Stimulated activated CD4-positive, alpha-beta T cell treated with anti-CD3 and anti-CD28 coated beads, Interleukin-2, amount 100 ng/mL, for 24 hours (primary cell): ENCODE results near the gene MYLK.
"Not testable (repeated sequence)": the region's sequence is repeated elsewhere in the genome, so short reads cannot be mapped to it uniquely, and the experiment has no call there.

Experiments
- DNase-seq, 2 donors: peaks; one replicate each; pipeline ENCODE4 v3.0.0-alpha.2; 2020

The MYLK gene

DNA sequence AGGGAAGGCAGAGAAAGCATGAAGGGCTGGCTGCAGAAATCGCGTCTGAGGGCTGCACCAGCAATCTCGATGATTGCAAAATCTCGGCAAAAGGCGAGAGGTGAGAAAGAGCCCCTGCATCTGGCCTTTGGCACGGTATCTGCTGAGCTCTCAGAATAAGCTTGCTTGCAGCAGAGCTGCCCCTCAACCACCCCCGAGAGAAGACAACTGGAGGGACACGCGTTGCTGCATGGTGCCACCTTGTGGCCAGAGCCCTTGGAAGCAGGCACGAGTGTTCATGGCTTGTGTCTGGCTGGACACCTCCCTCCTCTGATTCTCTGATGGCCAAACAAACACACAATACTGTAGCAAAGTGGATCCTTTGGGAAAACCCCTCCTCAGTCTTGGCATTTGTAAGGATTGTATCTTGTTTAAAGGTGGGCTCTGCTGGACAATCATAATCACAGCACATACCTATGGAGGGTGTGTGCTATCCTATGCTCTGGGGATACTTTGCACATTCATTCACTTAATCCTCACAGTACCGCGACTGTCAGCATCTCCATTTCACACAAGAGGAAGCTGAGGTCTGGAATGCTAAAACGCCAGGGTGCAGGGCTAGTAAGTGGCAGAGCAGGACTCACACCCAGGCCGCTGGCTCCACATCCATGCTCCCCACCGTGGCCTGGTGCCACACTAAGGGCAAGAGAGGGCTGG, 164.9 kb downstream of the MYLK start:
- peak; percentile 48 to 60 for DNase-seq

DNA sequence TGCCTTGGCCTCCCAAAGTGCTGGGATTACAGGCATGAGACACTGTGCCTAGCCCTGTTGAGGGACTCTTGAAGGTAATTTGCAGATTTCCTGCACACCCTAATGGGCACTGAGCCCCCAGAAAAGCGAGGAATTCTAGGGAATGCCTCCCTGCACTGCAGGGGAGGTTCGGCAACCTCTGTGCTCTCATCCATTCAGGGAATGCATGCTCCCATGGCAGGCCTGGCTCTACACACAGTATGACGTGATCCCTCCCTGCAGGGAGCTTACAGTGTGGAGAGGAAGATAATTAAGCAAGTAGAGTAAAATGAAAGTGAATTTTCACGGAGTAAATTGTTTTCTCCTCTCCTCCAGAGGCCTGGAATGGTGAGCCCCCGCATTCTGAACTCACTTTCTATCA, 166.0 kb downstream of the MYLK start:
- DNase-seq: no peak

- DNase-seq: not testable (repeated sequence)
These were observed 166.7 kb downstream of the MYLK start for GRCh38 chr3:123717451-123717850.

GRCh38 chr3:123716411-123716810, 167.7 kb downstream of the MYLK start:
- no peak for DNase-seq

DNA sequence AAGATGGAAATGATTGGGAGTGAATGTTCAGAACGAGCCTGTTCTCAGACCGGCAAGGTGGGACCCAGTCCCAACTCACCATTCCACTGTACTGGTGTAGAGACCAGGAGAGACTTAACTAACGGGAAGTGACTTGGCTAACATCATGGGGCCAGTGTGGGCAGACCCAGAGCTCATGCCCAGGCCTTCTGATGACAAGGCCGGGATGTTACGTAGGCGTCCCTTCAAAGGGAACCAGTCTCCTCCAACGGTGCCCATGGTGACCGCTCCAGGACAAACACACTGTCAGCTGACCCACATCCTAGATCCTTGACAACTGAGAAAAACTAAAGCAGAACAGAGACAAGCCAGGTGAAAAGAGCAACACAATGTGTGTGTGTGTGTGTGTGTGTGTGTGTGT, 170.9 kb downstream of the MYLK start:
- no peak for DNase-seq

GRCh38 chr3:123712077-123712860, 171.9 kb downstream of the MYLK start:
- no peak for DNase-seq

GRCh38 chr3:123711356-123711755, 172.8 kb downstream of the MYLK start:
- no peak for DNase-seq

GRCh38 chr3:123708531-123708930, 175.6 kb downstream of the MYLK start:
- DNase-seq: no peak

- not testable (repeated sequence) for DNase-seq
These were observed 176.5 kb downstream of the MYLK start for GRCh38 chr3:123707641-123708040.

- no peak for DNase-seq
These were observed 177.3 kb downstream of the MYLK start for GRCh38 chr3:123706871-123707270.

- DNase-seq: no peak
These were observed 178.4 kb downstream of the MYLK start for GRCh38 chr3:123705488-123706285.

DNA sequence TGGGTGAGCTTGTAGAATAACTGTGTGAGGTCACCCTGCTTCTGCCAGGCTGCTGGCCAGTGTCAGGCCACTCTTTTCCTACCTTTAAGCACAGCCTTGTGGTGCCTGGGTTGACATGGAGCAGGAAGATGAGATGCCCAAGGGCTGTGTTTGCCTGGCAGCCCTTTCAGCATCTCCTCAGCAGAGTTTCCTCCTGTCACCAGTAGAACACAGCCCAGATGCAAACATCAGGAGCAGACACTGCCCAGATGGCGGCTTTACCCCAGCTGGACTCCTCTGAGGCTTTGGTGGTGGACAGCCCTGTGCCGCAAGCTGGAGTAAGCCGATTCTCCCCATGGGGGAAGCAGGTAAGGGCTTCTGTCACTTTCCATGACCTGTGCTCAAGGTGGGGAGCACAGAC, 180.5 kb downstream of the MYLK start:
- DNase-seq: not testable (repeated sequence)

DNA sequence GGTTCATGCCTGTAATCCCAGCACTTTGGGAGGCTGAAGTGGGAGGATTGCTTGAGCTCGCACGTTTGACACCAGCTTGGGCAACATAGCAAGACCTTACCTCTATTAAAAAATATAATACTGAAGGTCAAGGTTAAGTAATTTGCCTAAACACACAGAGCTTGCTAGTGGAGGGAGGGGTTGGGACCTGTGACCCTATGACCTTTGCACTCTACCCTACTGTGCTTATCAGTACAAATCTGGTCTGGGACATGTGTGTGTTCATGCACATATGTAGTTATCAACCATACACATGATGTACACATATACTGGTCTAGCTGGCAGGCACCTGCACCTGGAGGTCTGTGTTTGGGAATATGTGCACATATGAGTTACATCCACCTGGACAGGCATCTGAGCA, 181.4 kb downstream of the MYLK start:
- DNase-seq: no peak

GRCh38 chr3:123702057-123702456, 182.1 kb downstream of the MYLK start:
- DNase-seq: peak; percentile 20 to 31

DNA sequence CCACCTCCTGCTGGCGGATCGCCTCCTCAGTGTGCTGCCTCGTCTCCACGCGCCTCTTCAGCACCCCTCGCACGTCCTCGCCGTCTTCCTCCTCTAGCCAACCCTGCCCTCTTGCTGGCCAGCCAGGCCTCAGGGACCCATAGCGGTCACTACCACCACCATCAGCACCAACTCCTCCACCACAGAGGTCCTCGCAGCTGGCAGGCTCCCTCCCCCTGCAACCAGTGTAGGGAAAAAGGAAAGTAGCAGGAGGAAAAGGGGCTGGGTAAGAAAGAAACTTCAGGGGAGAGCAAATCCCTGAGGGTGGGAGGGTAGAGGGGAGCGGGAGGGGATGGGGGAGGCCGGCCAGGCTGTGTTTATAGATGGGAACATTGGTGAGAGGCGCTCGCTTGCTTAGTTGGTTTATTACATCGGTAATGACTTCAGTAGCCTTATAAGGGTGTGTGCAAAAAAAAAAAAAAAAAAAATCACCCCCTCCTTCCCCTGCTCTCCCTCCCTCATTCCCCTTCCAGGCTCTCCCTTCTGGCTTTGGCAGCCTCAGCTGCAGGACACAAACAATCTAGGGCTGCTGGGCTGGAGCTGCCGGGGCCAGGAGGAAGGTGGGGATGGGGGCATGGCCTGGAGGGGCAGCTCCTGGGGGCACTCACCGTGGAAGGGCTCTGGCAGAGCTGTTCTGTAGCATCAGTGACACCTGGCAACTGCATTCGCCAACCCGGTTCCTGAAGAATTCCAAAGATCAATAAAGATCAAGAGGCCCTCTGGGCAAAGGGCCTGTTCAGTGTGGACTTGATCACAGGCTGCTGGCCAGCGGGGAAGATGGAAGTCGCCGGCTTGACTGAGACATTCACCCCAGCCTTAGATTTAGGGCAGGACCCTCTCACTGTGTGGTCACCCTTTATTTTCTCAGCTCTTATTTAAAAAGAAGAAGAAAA, 183.1 kb downstream of the MYLK start:
- no peak for DNase-seq

GRCh38 chr3:123698813-123699212, 185.3 kb downstream of the MYLK start:
- no peak for DNase-seq

GRCh38 chr3:123696808-123697207, 187.3 kb downstream of the MYLK start:
- DNase-seq: no peak

DNA sequence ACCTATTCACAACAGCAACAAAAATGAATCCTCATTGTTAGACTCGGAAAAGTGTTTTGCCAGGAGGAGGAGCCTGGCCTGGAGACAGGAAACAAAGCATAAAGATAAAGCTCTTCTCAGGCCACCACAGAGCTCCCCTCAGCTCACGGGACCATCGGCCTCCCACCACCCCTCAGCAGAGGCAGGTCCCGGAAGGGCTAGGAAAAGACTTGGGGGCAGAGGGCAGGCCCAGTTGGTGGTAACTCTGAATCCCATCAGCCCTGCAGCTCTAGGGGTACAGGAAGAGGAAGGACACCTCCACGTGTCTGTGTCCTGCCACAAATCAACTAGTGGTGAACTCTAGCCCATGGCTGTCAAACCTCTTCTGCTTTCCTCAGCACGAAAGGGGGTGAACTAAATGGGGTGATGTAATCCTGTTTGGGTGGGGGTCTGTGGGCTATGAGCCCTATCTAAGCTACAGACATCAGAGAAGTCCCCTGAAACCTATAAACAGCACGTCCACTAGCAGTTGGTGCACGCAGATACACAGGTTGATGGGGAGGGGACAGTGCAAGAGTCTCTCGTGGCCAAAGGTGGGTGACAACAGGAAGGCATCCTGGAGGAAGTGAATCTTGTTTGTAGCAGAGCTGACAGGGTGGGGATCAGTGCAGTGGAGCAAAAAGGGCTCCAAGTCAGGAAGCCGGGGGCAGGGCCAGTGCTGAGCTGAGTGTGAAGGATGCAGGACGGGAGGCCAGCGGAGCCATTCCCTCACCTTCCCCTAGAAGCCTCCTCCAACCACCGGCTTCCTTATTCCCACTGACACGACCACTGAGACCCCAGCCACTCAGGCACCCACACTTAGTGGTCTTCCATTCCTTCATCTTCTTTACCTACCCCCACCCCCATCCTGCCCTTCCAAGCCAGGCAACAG, 188.1 kb downstream of the MYLK start:
- DNase-seq: no peak

- DNase-seq: no peak
These were observed 189.0 kb downstream of the MYLK start for GRCh38 chr3:123695152-123695551.

- DNase-seq: no peak
These were observed 189.6 kb downstream of the MYLK start for GRCh38 chr3:123694366-123695087.
